ENCODE results near the gene HLF. TPM values are rescaled to one million over a fixed set of nuclear protein-coding genes. Genes with fewer than 3 reads are reported as not detected.

The HLF gene
- total RNA-seq, 6 donors from 2014 or later, result 19.9 to 45.1 (median 26.1) TPM

- Histone ChIP-seq H3K27ac (no peak overlapping the region), H3K4me1 (peaks cover 0 to 8% (median 3%) of the 10 kb centered on the region in 4 donors), H3K36me3 (no peaks in the 10 kb centered on the region), H3K9me3 (no peaks in the 10 kb centered on the region), H3K27me3 (no peaks in the 10 kb centered on the region), H3K4me3 (no peak overlapping the region)
- DNase-seq (no peak), ATAC-seq (ENCODE audit: low FRiP score in 2 of 2) (no peak)
- WGBS, 2 donors, result 61 to 76% methylated on average over 1 of the region's 1 CpG
- TF ChIP-seq EP300 (IDR thresholded peaks at IDR 0.05), result no peak
- no peak for TF ChIP-seq POLR2AphosphoS5 (IDR thresholded peaks at IDR 0.05)
- no peak for TF ChIP-seq CTCF (IDR thresholded peaks at IDR 0.05)
- no peak for TF ChIP-seq POLR2A (IDR thresholded peaks at IDR 0.05)
Measured at GRCh38 chr17:55351226-55351625, 86.5 kb downstream of the HLF start.

- Histone ChIP-seq H3K4me3 (no peak overlapping the region), H3K36me3 (no peaks in the 10 kb centered on the region), H3K27ac (no peak overlapping the region), H3K9me3 (no peaks in the 10 kb centered on the region), H3K27me3 (no peaks in the 10 kb centered on the region), H3K4me1 (peaks cover 0 to 2% (median under 1%) of the 10 kb centered on the region in 4 donors)
- DNase-seq (no peak), ATAC-seq (ENCODE audit: low FRiP score in 2 of 2) (no peak)
- 62 to 75% methylated on average over 1 of the region's 1 CpG for WGBS, 2 donors
- TF ChIP-seq POLR2A (IDR thresholded peaks at IDR 0.05) (no peak), EP300 (IDR thresholded peaks at IDR 0.05) (no peak), CTCF (IDR thresholded peaks at IDR 0.05) (no peak), POLR2AphosphoS5 (IDR thresholded peaks at IDR 0.05) (no peak)
Measured at GRCh38 chr17:55354010-55354409, 89.2 kb downstream of the HLF start.

GRCh38 chr17:55354941-55355340 lies 90.2 kb downstream of the HLF start:
- ATAC-seq (ENCODE audit: low FRiP score in 2 of 2) (no peak), DNase-seq (no peak)
- 87 to 100% methylated on average over 2 of the region's 2 CpGs for WGBS, 2 donors
- Histone ChIP-seq H3K4me1 (no peaks in the 10 kb centered on the region), H3K9me3 (no peaks in the 10 kb centered on the region), H3K36me3 (no peaks in the 10 kb centered on the region), H3K4me3 (no peak overlapping the region), H3K27ac (no peak overlapping the region), H3K27me3 (no peaks in the 10 kb centered on the region)
- TF ChIP-seq POLR2A (IDR thresholded peaks at IDR 0.05) (no peak), CTCF (IDR thresholded peaks at IDR 0.05) (no peak), POLR2AphosphoS5 (IDR thresholded peaks at IDR 0.05) (no peak), EP300 (IDR thresholded peaks at IDR 0.05) (no peak)

- Histone ChIP-seq H3K27me3 (no peaks in the 10 kb centered on the region), H3K27ac (no peak overlapping the region), H3K4me1 (no peaks in the 10 kb centered on the region), H3K9me3 (peaks cover 0 to 10% (median 3%) of the 10 kb centered on the region in 4 donors), H3K4me3 (no peak overlapping the region), H3K36me3 (no peaks in the 10 kb centered on the region)
- TF ChIP-seq POLR2A (IDR thresholded peaks at IDR 0.05), result no peak
- no peak for TF ChIP-seq POLR2AphosphoS5 (IDR thresholded peaks at IDR 0.05)
- TF ChIP-seq CTCF (IDR thresholded peaks at IDR 0.05), result peak; percentile 56 to 81 (median 76)
- DNase-seq (peak in 1 of 2 donors; percentile 65), ATAC-seq (ENCODE audit: low FRiP score in 2 of 2) (peak; percentile 68 to 86)
- WGBS, 2 donors, result 31 to 34% methylated on average over 3 of the region's 3 CpGs
Measured at GRCh38 chr17:55356434-55357328, 91.9 kb downstream of the HLF start.

- H3K27ac ChIP-seq, result no peak overlapping the region
- DNase-seq (no peak), ATAC-seq (ENCODE audit: low FRiP score in 2 of 2) (no peak)
- peaks cover 0 to 10% (median 3%) of the 10 kb centered on the region in 4 donors for H3K9me3 ChIP-seq
- TF ChIP-seq CTCF (IDR thresholded peaks at IDR 0.05), result no peak
- no peaks in the 10 kb centered on the region for H3K4me1 ChIP-seq
- H3K4me3 ChIP-seq, result no peak overlapping the region
- H3K36me3 ChIP-seq, result no peaks in the 10 kb centered on the region
- no peaks in the 10 kb centered on the region for H3K27me3 ChIP-seq
Measured at GRCh38 chr17:55360971-55361370, 96.2 kb downstream of the HLF start.

Measured in upper lobe of left lung (tissue), 6 donors.